Lower leg skin (tissue), 3 donors: ENCODE measurements around the gene LMAN2.

Experiments
- CTCF ChIP-seq, 3 donors: fragments of 450-650 bp; IDR thresholded peaks; one replicate each; pipeline ENCODE4 v1.5.1; 2016; ENCODE audit warnings: antibody characterized with exemption in 3 of 3, mild to moderate bottlenecking in 3 of 3, moderate library complexity in 2 of 3
- POLR2A ChIP-seq, 2 donors: fragments of 450-650 bp; IDR thresholded peaks; one replicate each; pipeline ENCODE4 v1.6.1; 2016 to 2017; ENCODE audit warnings: antibody characterized with exemption in 2 of 2, mild to moderate bottlenecking in 1 of 2, moderate library complexity in 1 of 2

GRCh38 chr5:177373806-177374205 lies 22.3 kb upstream of the LMAN2 start:
- TF ChIP-seq CTCF (IDR thresholded peaks at IDR 0.05) (no peak), POLR2A (IDR thresholded peaks at IDR 0.05) (no peak)
